GM23338 (cell line): ENCODE data around the gene ZBTB8A. TPM values are rescaled to one million over a fixed set of nuclear protein-coding genes. Genes with fewer than 3 reads are reported as not detected.

Experiments
- CREB1 ChIP-seq: fragments of 250-450 bp; sonication (Bioruptor Pico); IDR thresholded peaks from 2 replicates; pipeline ENCODE4 v1.5.0; 2020; ENCODE audit warnings: low read depth, mild to moderate bottlenecking, moderate library complexity
- ETS1 ChIP-seq: IDR thresholded peaks from 2 replicates; pipeline ENCODE4 v1.6.1; 2016; ENCODE audit warnings: antibody characterized with exemption
- EZH2 ChIP-seq: fragments of 200-600 bp; sonication (generic); IDR thresholded peaks from one replicate; pipeline ENCODE4 v1.8.0; 2017; ENCODE audit warnings: antibody characterized with exemption, mild to moderate bottlenecking, low read depth; ENCODE audit not compliant: unreplicated experiment
- EZH2phosphoT487 ChIP-seq: fragments of 200-600 bp; sonication (generic); IDR thresholded peaks from one replicate; pipeline ENCODE4 v1.8.1; 2018; ENCODE audit warnings: antibody characterized with exemption; ENCODE audit not compliant: unreplicated experiment
- JUNB ChIP-seq: IDR thresholded peaks from one replicate; pipeline ENCODE4 v1.6.1; 2016; ENCODE audit warnings: antibody characterized with exemption; ENCODE audit not compliant: unreplicated experiment
- POLR2AphosphoS5 ChIP-seq: IDR thresholded peaks from 2 replicates; pipeline ENCODE4 v1.6.1; 2016; ENCODE audit warnings: antibody characterized with exemption, low read depth
- REST ChIP-seq: IDR thresholded peaks from one replicate; pipeline ENCODE4 v1.6.1; 2018; ENCODE audit warnings: antibody characterized with exemption; ENCODE audit not compliant: unreplicated experiment
- polyA plus RNA-seq: library from polyadenylated mRNA; unstranded; fragments of >200 nt; fragmentation: Nextera tagmentation; extraction: Ambion mirVana; gene quantifications from 2 replicates; pipeline ENCODE4 v1.2.1, GENCODE V29; 2016
- total RNA-seq: library from RNA; depleted of rRNA; stranded (reverse); fragments of >200 nt; shearing (Covaris generic); gene quantifications from 2 replicates; pipeline ENCODE4 v1.2.3, GENCODE V29; 2014
- TF ChIP-seq, protein P1 (sequence below): fragments of 250-450 bp; sonication (Bioruptor Pico); IDR thresholded peaks from 2 replicates; pipeline ENCODE4 v1.5.0; 2020; ENCODE audit warnings: mild to moderate bottlenecking, moderate library complexity
- TF ChIP-seq, protein P2 (sequence below), 2 experiments: fragments of 200-600 bp in 1 of 2; sonication (generic) in 1 of 2; conservative IDR thresholded peaks; 2 replicates each; pipeline versions ENCODE4 v1.5.1 to v1.6.1; 2016 to 2017; ENCODE audit warnings: antibody characterized with exemption in 2 of 2, low read depth in 2 of 2, mild to moderate bottlenecking in 2 of 2, moderate library complexity in 1 of 2

The ZBTB8A gene
- total and polyA plus RNA-seq, 2 experiments from 2014 or later: 6.1 to 8.4 TPM

DNA sequence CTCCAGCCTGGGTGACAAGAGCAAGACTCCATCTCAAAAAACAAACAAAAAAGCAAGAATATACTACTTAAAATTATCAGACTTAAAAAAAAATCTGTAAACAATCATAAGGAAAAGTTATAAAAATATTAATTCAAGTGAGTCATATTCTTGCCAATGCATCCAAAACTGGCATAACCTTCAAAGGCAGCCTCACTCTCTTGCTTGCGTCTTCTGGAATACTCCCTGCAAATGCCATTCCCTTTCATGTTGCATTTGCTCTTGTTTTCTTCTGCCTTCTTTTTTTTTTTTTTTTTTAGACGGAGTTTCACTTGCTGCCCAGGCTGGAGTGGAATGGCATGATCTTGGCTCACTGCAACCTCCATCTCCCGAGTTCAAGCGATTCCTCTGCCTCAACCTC lies 32.2 kb upstream of the ZBTB8A start (continued):
- TF ChIP-seq, protein P1, sequence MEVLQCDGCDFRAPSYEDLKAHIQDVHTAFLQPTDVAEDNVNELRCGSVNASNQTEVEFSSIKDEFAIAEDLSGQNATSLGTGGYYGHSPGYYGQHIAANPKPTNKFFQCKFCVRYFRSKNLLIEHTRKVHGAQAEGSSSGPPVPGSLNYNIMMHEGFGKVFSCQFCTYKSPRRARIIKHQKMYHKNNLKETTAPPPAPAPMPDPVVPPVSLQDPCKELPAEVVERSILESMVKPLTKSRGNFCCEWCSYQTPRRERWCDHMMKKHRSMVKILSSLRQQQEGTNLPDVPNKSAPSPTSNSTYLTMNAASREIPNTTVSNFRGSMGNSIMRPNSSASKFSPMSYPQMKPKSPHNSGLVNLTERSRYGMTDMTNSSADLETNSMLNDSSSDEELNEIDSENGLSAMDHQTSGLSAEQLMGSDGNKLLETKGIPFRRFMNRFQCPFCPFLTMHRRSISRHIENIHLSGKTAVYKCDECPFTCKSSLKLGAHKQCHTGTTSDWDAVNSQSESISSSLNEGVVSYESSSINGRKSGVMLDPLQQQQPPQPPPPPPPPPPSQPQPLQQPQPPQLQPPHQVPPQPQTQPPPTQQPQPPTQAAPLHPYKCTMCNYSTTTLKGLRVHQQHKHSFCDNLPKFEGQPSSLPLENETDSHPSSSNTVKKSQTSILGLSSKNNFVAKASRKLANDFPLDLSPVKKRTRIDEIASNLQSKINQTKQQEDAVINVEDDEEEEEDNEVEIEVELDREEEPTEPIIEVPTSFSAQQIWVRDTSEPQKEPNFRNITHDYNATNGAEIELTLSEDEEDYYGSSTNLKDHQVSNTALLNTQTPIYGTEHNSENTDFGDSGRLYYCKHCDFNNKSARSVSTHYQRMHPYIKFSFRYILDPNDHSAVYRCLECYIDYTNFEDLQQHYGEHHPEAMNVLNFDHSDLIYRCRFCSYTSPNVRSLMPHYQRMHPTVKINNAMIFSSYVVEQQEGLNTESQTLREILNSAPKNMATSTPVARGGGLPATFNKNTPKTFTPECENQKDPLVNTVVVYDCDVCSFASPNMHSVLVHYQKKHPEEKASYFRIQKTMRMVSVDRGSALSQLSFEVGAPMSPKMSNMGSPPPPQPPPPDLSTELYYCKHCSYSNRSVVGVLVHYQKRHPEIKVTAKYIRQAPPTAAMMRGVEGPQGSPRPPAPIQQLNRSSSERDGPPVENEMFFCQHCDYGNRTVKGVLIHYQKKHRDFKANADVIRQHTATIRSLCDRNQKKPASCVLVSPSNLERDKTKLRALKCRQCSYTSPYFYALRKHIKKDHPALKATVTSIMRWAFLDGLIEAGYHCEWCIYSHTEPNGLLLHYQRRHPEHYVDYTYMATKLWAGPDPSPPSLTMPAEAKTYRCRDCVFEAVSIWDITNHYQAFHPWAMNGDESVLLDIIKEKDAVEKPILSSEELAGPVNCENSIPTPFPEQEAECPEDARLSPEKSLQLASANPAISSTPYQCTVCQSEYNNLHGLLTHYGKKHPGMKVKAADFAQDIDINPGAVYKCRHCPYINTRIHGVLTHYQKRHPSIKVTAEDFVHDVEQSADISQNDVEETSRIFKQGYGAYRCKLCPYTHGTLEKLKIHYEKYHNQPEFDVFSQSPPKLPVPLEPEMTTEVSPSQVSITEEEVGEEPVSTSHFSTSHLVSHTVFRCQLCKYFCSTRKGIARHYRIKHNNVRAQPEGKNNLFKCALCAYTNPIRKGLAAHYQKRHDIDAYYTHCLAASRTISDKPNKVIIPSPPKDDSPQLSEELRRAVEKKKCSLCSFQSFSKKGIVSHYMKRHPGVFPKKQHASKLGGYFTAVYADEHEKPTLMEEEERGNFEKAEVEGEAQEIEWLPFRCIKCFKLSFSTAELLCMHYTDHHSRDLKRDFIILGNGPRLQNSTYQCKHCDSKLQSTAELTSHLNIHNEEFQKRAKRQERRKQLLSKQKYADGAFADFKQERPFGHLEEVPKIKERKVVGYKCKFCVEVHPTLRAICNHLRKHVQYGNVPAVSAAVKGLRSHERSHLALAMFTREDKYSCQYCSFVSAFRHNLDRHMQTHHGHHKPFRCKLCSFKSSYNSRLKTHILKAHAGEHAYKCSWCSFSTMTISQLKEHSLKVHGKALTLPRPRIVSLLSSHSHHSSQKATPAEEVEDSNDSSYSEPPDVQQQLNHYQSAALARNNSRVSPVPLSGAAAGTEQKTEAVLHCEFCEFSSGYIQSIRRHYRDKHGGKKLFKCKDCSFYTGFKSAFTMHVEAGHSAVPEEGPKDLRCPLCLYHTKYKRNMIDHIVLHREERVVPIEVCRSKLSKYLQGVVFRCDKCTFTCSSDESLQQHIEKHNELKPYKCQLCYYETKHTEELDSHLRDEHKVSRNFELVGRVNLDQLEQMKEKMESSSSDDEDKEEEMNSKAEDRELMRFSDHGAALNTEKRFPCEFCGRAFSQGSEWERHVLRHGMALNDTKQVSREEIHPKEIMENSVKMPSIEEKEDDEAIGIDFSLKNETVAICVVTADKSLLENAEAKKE (CRISPR knock-in tag): no peak
- TF ChIP-seq EZH2: no peak
- TF ChIP-seq REST: no peak
- TF ChIP-seq, protein P2, sequence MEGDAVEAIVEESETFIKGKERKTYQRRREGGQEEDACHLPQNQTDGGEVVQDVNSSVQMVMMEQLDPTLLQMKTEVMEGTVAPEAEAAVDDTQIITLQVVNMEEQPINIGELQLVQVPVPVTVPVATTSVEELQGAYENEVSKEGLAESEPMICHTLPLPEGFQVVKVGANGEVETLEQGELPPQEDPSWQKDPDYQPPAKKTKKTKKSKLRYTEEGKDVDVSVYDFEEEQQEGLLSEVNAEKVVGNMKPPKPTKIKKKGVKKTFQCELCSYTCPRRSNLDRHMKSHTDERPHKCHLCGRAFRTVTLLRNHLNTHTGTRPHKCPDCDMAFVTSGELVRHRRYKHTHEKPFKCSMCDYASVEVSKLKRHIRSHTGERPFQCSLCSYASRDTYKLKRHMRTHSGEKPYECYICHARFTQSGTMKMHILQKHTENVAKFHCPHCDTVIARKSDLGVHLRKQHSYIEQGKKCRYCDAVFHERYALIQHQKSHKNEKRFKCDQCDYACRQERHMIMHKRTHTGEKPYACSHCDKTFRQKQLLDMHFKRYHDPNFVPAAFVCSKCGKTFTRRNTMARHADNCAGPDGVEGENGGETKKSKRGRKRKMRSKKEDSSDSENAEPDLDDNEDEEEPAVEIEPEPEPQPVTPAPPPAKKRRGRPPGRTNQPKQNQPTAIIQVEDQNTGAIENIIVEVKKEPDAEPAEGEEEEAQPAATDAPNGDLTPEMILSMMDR (conservative IDR thresholded peaks at IDR 0.05; ENCODE audit: low read depth in 2 of 2): no peak
- TF ChIP-seq EZH2phosphoT487: no peak
- no peak for TF ChIP-seq CREB1 (CRISPR knock-in tag)
- no peak for TF ChIP-seq POLR2AphosphoS5
- TF ChIP-seq ETS1: no peak
- no peak for TF ChIP-seq JUNB
